OCI-LY1 (cell line): Measurements from ENCODE around the gene DDX56.

ENCODE experiments used
- CTCF ChIP-seq: fragments of 200-600 bp; sonication (generic), shearing (Covaris generic); IDR thresholded peaks from 2 replicates; pipeline ENCODE4 v1.5.1; 2017; ENCODE audit warnings: mild to moderate bottlenecking, antibody characterized with exemption, low read length, moderate library complexity, mixed read lengths
- EZH2 ChIP-seq: fragments of 200-600 bp; sonication (generic), shearing (Covaris generic); IDR thresholded peaks from 2 replicates; pipeline ENCODE4 v1.8.0; 2017; ENCODE audit warnings: borderline replicate concordance, mixed run types, mild to moderate bottlenecking, antibody characterized with exemption, low read length, moderate library complexity, mixed read lengths

- TF ChIP-seq CTCF: no peak
- no peak for TF ChIP-seq EZH2
These were observed 7.0 kb downstream of the DDX56 start for GRCh38 chr7:44566680-44567079.
